PC-3 (cell line): Measurements from ENCODE around the gene PIGQ.

Experiments
- EZH2 ChIP-seq: fragments of 300-600 bp; sonication (generic); IDR thresholded peaks from one replicate; pipeline ENCODE4 v1.6.1; 2017; ENCODE audit warnings: antibody characterized with exemption, mild to moderate bottlenecking, low read length; ENCODE audit not compliant: unreplicated experiment
- EZH2phosphoT487 ChIP-seq: fragments of 300-600 bp; sonication (generic); IDR thresholded peaks from 2 replicates; pipeline ENCODE4 v1.6.1; 2018; ENCODE audit warnings: mild to moderate bottlenecking, antibody characterized with exemption, low read length, borderline replicate concordance
- TF ChIP-seq, protein P1 (sequence below): fragments of 300-600 bp; sonication (generic); conservative IDR thresholded peaks from 2 replicates; pipeline ENCODE4 v1.5.1; 2017; ENCODE audit warnings: antibody characterized with exemption, low read depth, mild to moderate bottlenecking, low read length

DNA sequence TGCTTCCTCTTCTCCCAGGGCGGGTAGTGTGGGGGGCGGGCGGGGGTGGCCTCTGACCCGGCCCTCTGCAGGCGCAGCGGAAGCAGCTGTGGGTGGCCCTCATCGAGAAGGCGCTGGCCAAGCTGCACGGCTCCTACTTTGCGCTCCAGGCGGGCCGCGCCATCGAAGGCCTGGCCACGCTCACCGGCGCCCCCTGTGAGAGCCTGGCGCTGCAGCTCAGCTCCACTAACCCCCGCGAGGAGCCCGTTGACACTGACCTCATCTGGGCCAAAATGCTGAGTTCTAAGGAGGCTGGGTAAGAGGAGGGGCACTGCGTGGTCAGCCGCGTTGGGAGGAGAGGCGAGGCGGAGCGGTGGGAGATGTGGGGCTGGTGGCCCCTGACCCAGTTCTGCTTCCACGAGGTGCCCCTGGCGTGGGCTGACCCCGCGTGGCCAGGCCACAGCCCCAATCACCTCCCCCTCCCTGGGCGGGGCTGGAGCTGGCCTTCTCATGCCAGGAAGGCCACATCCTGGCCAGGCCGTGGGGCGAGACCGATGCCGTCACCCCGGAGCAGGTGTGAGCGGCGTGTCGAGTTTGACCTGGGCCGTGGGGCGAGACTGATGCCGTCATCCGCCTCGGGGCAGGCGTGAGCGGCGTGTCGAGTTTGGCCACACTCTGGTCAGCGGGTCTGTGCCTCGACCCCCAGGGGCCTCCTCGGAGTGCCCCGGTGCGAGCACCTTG is 20.1 kb upstream of the PIGQ start:
- TF ChIP-seq EZH2phosphoT487, result no peak
- TF ChIP-seq, protein P1, sequence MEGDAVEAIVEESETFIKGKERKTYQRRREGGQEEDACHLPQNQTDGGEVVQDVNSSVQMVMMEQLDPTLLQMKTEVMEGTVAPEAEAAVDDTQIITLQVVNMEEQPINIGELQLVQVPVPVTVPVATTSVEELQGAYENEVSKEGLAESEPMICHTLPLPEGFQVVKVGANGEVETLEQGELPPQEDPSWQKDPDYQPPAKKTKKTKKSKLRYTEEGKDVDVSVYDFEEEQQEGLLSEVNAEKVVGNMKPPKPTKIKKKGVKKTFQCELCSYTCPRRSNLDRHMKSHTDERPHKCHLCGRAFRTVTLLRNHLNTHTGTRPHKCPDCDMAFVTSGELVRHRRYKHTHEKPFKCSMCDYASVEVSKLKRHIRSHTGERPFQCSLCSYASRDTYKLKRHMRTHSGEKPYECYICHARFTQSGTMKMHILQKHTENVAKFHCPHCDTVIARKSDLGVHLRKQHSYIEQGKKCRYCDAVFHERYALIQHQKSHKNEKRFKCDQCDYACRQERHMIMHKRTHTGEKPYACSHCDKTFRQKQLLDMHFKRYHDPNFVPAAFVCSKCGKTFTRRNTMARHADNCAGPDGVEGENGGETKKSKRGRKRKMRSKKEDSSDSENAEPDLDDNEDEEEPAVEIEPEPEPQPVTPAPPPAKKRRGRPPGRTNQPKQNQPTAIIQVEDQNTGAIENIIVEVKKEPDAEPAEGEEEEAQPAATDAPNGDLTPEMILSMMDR, result no peak
- no peak for TF ChIP-seq EZH2
